ENCODE results near the gene CHST4. TPM values are rescaled to one million over a fixed set of nuclear protein-coding genes. Genes with fewer than 3 reads are reported as not detected.

The CHST4 gene
- total and polyA plus RNA-seq, 7 donors: 0.07 TPM; not detected in 6

- no peak for DNase-seq
- Histone ChIP-seq H3K9me3 (no peaks in the 10 kb centered on the region), H3K27me3 (no peaks in the 10 kb centered on the region), H3K4me3 (no peak overlapping the region), H3K27ac (no peak overlapping the region), H3K4me1 (peaks cover 0 to 12% (median 7%) of the 10 kb centered on the region in 4 donors), H3K36me3 (peaks cover 0 to 18% (median 3%) of the 10 kb centered on the region in 4 donors)
- 89 to 93% methylated on average over 5 of the region's 5 CpGs for WGBS, 2 donors
- TF ChIP-seq EP300 (IDR thresholded peaks at IDR 0.05) (no peak), POLR2AphosphoS5 (IDR thresholded peaks at IDR 0.05) (no peak), CTCF (IDR thresholded peaks at IDR 0.05) (no peak), POLR2A (IDR thresholded peaks at IDR 0.05) (no peak)
- intact Hi-C loops (cut with DNase I): loop anchor here (10.0 kb wide), 2 partner anchors 198 to 242 kb away; partner anchors contain the start of genes CMTR2 and PHLPP2
Observed at GRCh38 chr16:71482569-71482968, 43.7 kb upstream of the CHST4 start.

- H3K4me1 ChIP-seq: peaks cover 0 to 12% (median 7%) of the 10 kb centered on the region in 4 donors
- H3K36me3 ChIP-seq: peaks cover 0 to 6% (median 0%) of the 10 kb centered on the region in 4 donors
- 0 to 1% methylated on average over 44 of the region's 44 CpGs for WGBS, 2 donors
- H3K27me3 ChIP-seq: no peaks in the 10 kb centered on the region
- peak overlapping the region; percentile 95 to 98 (median 96) for H3K27ac ChIP-seq
- TF ChIP-seq EP300 (IDR thresholded peaks at IDR 0.05): peak in 1 of 4 donors; percentile 44
- TF ChIP-seq POLR2A (IDR thresholded peaks at IDR 0.05): peak; percentile 46 to 65
- no peak for TF ChIP-seq CTCF (IDR thresholded peaks at IDR 0.05)
- TF ChIP-seq POLR2AphosphoS5 (IDR thresholded peaks at IDR 0.05): peak; percentile 83 to 95 (median 88)
- H3K4me3 ChIP-seq: peak overlapping the region; percentile 78 to 91 (median 84)
- intact Hi-C loops (cut with DNase I): loop anchor here (1.0 to 10.0 kb wide), 3 partner anchors 22 to 241 kb away; partner anchors contain the start of genes CMTR2, PHLPP2 and ZNF23
- peak; percentile 94 for DNase-seq
- H3K9me3 ChIP-seq: no peaks in the 10 kb centered on the region
Observed at GRCh38 chr16:71484006-71484893, 42.0 kb upstream of the CHST4 start.

GRCh38 chr16:71489122-71489521 is 37.1 kb upstream of the CHST4 start, which contains the start of gene ZNF19:
Gene ZNF19, minus strand, starts transcription at chr16:71489324. Its CDS starts 7,210 bp downstream, at chr16:71482114.
- peaks cover 0 to 4% (median 0%) of the 10 kb centered on the region in 4 donors for H3K4me1 ChIP-seq
- DNase-seq: no peak
- intact Hi-C loops (cut with DNase I): loop anchor here (10.0 kb wide), 2 partner anchors 204 to 236 kb away; partner anchors contain the start of genes CMTR2 and PHLPP2
- no peaks in the 10 kb centered on the region for H3K9me3 ChIP-seq
- WGBS, 2 donors: 93 to 95% methylated on average over 22 of the region's 22 CpGs
- no peak within 1 kb of the TSS for H3K4me3 ChIP-seq
- no peaks in the 10 kb centered on the region for H3K36me3 ChIP-seq
- TF ChIP-seq EP300 (IDR thresholded peaks at IDR 0.05): no peak
- no peak for TF ChIP-seq POLR2A (IDR thresholded peaks at IDR 0.05)
- no peak for TF ChIP-seq CTCF (IDR thresholded peaks at IDR 0.05)
- no peak for TF ChIP-seq POLR2AphosphoS5 (IDR thresholded peaks at IDR 0.05)
- no peaks in the 10 kb centered on the region for H3K27me3 ChIP-seq
- H3K27ac ChIP-seq: no peak within 1 kb of the TSS

- intact Hi-C loops (cut with DNase I): loop anchor here (5.0 kb wide), 1 partner anchor 38 kb away; no protein-coding TSS in a partner anchor
- no peak overlapping the region for H3K4me3 ChIP-seq
- TF ChIP-seq POLR2A (IDR thresholded peaks at IDR 0.05) (no peak), CTCF (IDR thresholded peaks at IDR 0.05) (no peak), POLR2AphosphoS5 (IDR thresholded peaks at IDR 0.05) (no peak), EP300 (IDR thresholded peaks at IDR 0.05) (no peak)
Observed at GRCh38 chr16:71490361-71490760, 35.9 kb upstream of the CHST4 start.

More at GRCh38 chr16:71490361-71490760, 35.9 kb upstream of the CHST4 start:
- Histone ChIP-seq H3K36me3 (no peaks in the 10 kb centered on the region), H3K27ac (no peak overlapping the region), H3K27me3 (no peaks in the 10 kb centered on the region), H3K4me1 (no peaks in the 10 kb centered on the region), H3K9me3 (no peaks in the 10 kb centered on the region)
- no peak for DNase-seq
